Activated CD8-positive, alpha-beta T cell treated with anti-CD3 and anti-CD28 coated beads for 36 hours (primary cell): ENCODE data around the gene SYCN. TPM values are rescaled to one million over a fixed set of nuclear protein-coding genes. Genes with fewer than 3 reads are reported as not detected.

ENCODE experiments used
- ATAC-seq: fragments of 200-7000 bp; cut with Tn5 transposase; one replicate; pipeline ENCODE4 v1.10.0; 2021; ENCODE audit warnings: mild to moderate bottlenecking, moderate library complexity
- CTCF ChIA-PET: fragments of 350-600 bp; sonication (Branson Sonifier 250); formaldehyde crosslinking; loops from one replicate; lab custom pipeline; 2021; ENCODE audit warnings: antibody characterized with exemption; lab: Charles Lee
- POLR2A ChIA-PET: fragments of 350-600 bp; sonication (Branson Sonifier 250); formaldehyde crosslinking; loops from one replicate; lab custom pipeline; 2021; ENCODE audit warnings: antibody characterized with exemption; lab: Charles Lee
- DNase-seq: peaks from one replicate; pipeline ENCODE4 v3.0.0-alpha.2; 2020
- H3K27ac Mint-ChIP-seq: one replicate; pipeline ENCODE4 v1.8.0; 2021; ENCODE audit warnings: mild to moderate bottlenecking, mixed read lengths
- H3K27me3 Mint-ChIP-seq: one replicate; pipeline ENCODE4 v1.8.0; 2021; ENCODE audit warnings: mixed read lengths
- H3K36me3 Mint-ChIP-seq: one replicate; pipeline ENCODE4 v1.8.0; 2021; ENCODE audit warnings: low read depth, mixed read lengths
- H3K4me1 Mint-ChIP-seq: one replicate; pipeline ENCODE4 v1.8.0; 2021; ENCODE audit warnings: low read depth, mixed read lengths
- H3K4me3 Mint-ChIP-seq: one replicate; pipeline ENCODE4 v1.8.0; 2021; ENCODE audit warnings: mild to moderate bottlenecking, moderate library complexity, mixed read lengths
- H3K9me3 Mint-ChIP-seq: one replicate; pipeline ENCODE4 v1.8.0; 2021; ENCODE audit warnings: mixed read lengths
- CTCF ChIP-seq: fragments of 200-600 bp; IDR thresholded peaks from one replicate; pipeline ENCODE4 v1.8.0; 2022; ENCODE audit warnings: antibody characterized with exemption, mild to moderate bottlenecking
- intact Hi-C: fragments of 100-400 bp; cut with micrococcal nuclease; formaldehyde crosslinking; loops from one replicate; pipeline ENCODE4 v1.10.0; 2022
- total RNA-seq, 2 experiments: library from RNA; stranded (reverse); gene quantifications; one replicate each; pipeline ENCODE4 v1.2.3, GENCODE V29; 2021

Gene SYCN
- total RNA-seq, 2 experiments from 2014 or later = not detected

GRCh38 chr19:39171479-39172465 is 32.3 kb downstream of the SYCN start:
- POLR2A ChIA-PET = interaction anchor here (0.6 kb wide), 1 partner anchor 161 kb away, joined by 3 read pairs; no protein-coding TSS in a partner anchor
- no peak for TF ChIP-seq CTCF
- Mint-ChIP-seq H3K4me1 (no peaks in the 10 kb centered on the region), H3K27me3 (no peaks in the 10 kb centered on the region), H3K9me3 (no peaks in the 10 kb centered on the region), H3K4me3 (no peak overlapping the region), H3K36me3 (peaks cover 2% of the 10 kb centered on the region), H3K27ac (no peak overlapping the region)
- ATAC-seq = no peak
- intact Hi-C loops = no loop called here
- no peak for DNase-seq
- CTCF ChIA-PET = no interaction called here

- intact Hi-C loops = no loop called here
- H3K36me3 Mint-ChIP-seq = peaks cover 2% of the 10 kb centered on the region
- CTCF ChIA-PET = no interaction called here
- no peak overlapping the region for H3K4me3 Mint-ChIP-seq
- TF ChIP-seq CTCF = no peak
- DNase-seq = no peak
- H3K27ac Mint-ChIP-seq = no peak overlapping the region
- POLR2A ChIA-PET = no interaction called here
- no peak for ATAC-seq
- no peaks in the 10 kb centered on the region for H3K27me3 Mint-ChIP-seq
- H3K9me3 Mint-ChIP-seq = no peaks in the 10 kb centered on the region
- H3K4me1 Mint-ChIP-seq = no peaks in the 10 kb centered on the region
Measured at GRCh38 chr19:39170386-39171231, 33.5 kb downstream of the SYCN start.

GRCh38 chr19:39169143-39169810 is 34.8 kb downstream of the SYCN start:
- Mint-ChIP-seq H3K9me3 (no peaks in the 10 kb centered on the region), H3K4me3 (no peak overlapping the region), H3K27ac (no peak overlapping the region), H3K36me3 (peaks cover 2% of the 10 kb centered on the region), H3K27me3 (no peaks in the 10 kb centered on the region), H3K4me1 (no peaks in the 10 kb centered on the region)
- intact Hi-C loops = no loop called here
- ATAC-seq (no peak), DNase-seq (no peak)
- TF ChIP-seq CTCF = no peak
- ChIA-PET CTCF (no interaction called here), POLR2A (no interaction called here)

GRCh38 chr19:39168258-39169142 is 35.6 kb downstream of the SYCN start:
- POLR2A ChIA-PET = no interaction called here
- ATAC-seq = no peak
- no peak for DNase-seq
- no peaks in the 10 kb centered on the region for H3K27me3 Mint-ChIP-seq
- TF ChIP-seq CTCF = no peak
- intact Hi-C loops = no loop called here
- H3K27ac Mint-ChIP-seq = no peak overlapping the region
- peaks cover 2% of the 10 kb centered on the region for H3K36me3 Mint-ChIP-seq
- H3K4me3 Mint-ChIP-seq = no peak overlapping the region
- no peaks in the 10 kb centered on the region for H3K4me1 Mint-ChIP-seq
- H3K9me3 Mint-ChIP-seq = no peaks in the 10 kb centered on the region
- CTCF ChIA-PET = no interaction called here
